HepG2 (cell line): ENCODE data around the gene LINS1. TPM values are rescaled to one million over a fixed set of nuclear protein-coding genes. Genes with fewer than 3 reads are reported as not detected.

ENCODE experiments used
- ATAC-seq: fragments of 200-7000 bp; cut with Tn5 transposase; 3 replicates; pipeline ENCODE4 v1.9.1; 2020; ENCODE audit warnings: mild to moderate bottlenecking, moderate library complexity
- BruUV-seq: library from RNA; stranded (reverse); fragments of 400-500 nt; replicated peaks from 2 replicates; lab custom pipeline; 2021; lab: Mats Ljungman, UMichigan
- CTCF ChIA-PET: fragments of 300-600 bp; formaldehyde crosslinking; extraction: SDS; loops from one replicate; lab custom pipeline; 2021; ENCODE audit warnings: low total read pairs, inconsistent platforms, low intra/inter-chr PET ratio; lab: Yijun Ruan, JAX
- POLR2A ChIA-PET: fragments of 350-600 bp; sonication (Branson Sonifier 250); formaldehyde crosslinking; loops from one replicate; lab custom pipeline; 2020; ENCODE audit warnings: antibody characterized with exemption, inconsistent platforms; lab: Yijun Ruan, JAX
- DNase-seq: peaks from one replicate; pipeline ENCODE4 v3.0.0-alpha.2; 2015; ENCODE audit warnings: low spot score
- FAIRE-seq: peaks from 3 replicates; lab custom pipeline; 2011; peaks lifted over from hg19 to GRCh38; lab: Jason Lieb, UNC
- H2AFZ ChIP-seq: one replicate; pipeline ENCODE4 v1.6.1; 2011; ENCODE audit warnings: low read length, inconsistent platforms
- H3K27ac ChIP-seq: fragments of 300-600 bp; 3 replicates; pipeline ENCODE4 v1.8.0; 2011; ENCODE audit warnings: mixed run types, mild to moderate bottlenecking, mixed read lengths, low read length, inconsistent platforms; ENCODE audit not compliant: insufficient read depth; ENCODE audit errors: extremely low read length
- H3K27me3 ChIP-seq, 2 experiments: fragments of 200-600 bp in 1 of 2; 2 replicates in 1 of 2; 3 replicates in 1 of 2; pipeline versions ENCODE4 v1.6.0 to v1.8.0; 2011; ENCODE audit warnings: low read length in 2 of 2, mild to moderate bottlenecking in 2 of 2, moderate library complexity in 2 of 2, inconsistent platforms in 1 of 2; ENCODE audit not compliant: insufficient read depth in 2 of 2, control insufficient read depth in 1 of 2
- H3K36me3 ChIP-seq, 2 experiments: fragments of 200-600 bp in 1 of 2; replicated peaks in 1 of 2; 2 replicates in 1 of 2; 3 replicates in 1 of 2; pipeline versions ENCODE4 v1.5.1 to v1.8.0; 2011; ENCODE audit warnings: low read length in 2 of 2, inconsistent platforms in 1 of 2; ENCODE audit not compliant: insufficient read depth in 2 of 2, control insufficient read depth in 1 of 2
- H3K4me1 ChIP-seq: 2 replicates; pipeline ENCODE4 v1.5.1; 2012; ENCODE audit warnings: low read length, inconsistent platforms; ENCODE audit not compliant: insufficient read depth
- H3K4me2 ChIP-seq: 2 replicates; pipeline ENCODE4 v1.6.0; 2011; ENCODE audit warnings: low read depth, low read length, inconsistent platforms
- H3K4me3 ChIP-seq, 3 experiments: fragments of 200-600 bp in 1 of 3; sonication (generic), shearing (Covaris generic) in 1 of 3; replicated peaks in 1 of 3; 2 replicates each; pipeline ENCODE4 v1.5.1; 2011 to 2016; ENCODE audit warnings: low read length in 3 of 3, inconsistent platforms in 2 of 3, low read depth in 2 of 3, mild to moderate bottlenecking in 2 of 3, control low read depth in 1 of 3, mixed read lengths in 1 of 3; ENCODE audit not compliant: insufficient read depth in 1 of 3
- H3K79me2 ChIP-seq: one replicate; pipeline ENCODE4 v1.6.1; 2011; ENCODE audit warnings: low read length, inconsistent platforms; ENCODE audit not compliant: insufficient read depth
- H3K9ac ChIP-seq: 2 replicates; pipeline ENCODE4 v1.6.0; 2011; ENCODE audit warnings: mild to moderate bottlenecking, low read depth, low read length, inconsistent platforms; ENCODE audit not compliant: insufficient read depth
- H3K9me3 ChIP-seq: 2 replicates; pipeline ENCODE4 v1.5.1; 2012; ENCODE audit warnings: mild to moderate bottlenecking, low read length
- H4K20me1 ChIP-seq: 2 replicates; pipeline ENCODE4 v1.6.0; 2011; ENCODE audit warnings: inconsistent platforms, mild to moderate bottlenecking, low read length, moderate library complexity; ENCODE audit not compliant: insufficient read depth
- EHMT2 ChIP-seq: fragments of 200-600 bp; sonication (generic); IDR thresholded peaks from 2 replicates; pipeline ENCODE4 v1.7.0; 2017; ENCODE audit warnings: antibody characterized with exemption, low read depth, low read length, borderline replicate concordance
- FOXC1 ChIP-seq: sonication (generic); formaldehyde crosslinking; IDR thresholded peaks from 2 replicates; pipeline ENCODE4 v1.8.0; 2022; ENCODE audit warnings: mild to moderate bottlenecking, missing genetic modification reagents, borderline replicate concordance
- HOXA5 ChIP-seq: sonication (generic); formaldehyde crosslinking; IDR thresholded peaks from 2 replicates; pipeline ENCODE4 v1.4.0; 2020; ENCODE audit warnings: missing genetic modification reagents
- HOXA7 ChIP-seq: sonication (generic); formaldehyde crosslinking; IDR thresholded peaks from 2 replicates; pipeline ENCODE4 v1.8.1; 2022; ENCODE audit warnings: mild to moderate bottlenecking, missing genetic modification reagents, moderate library complexity
- JDP2 ChIP-seq: sonication (generic); formaldehyde crosslinking; IDR thresholded peaks from 2 replicates; pipeline ENCODE4 v1.8.1; 2022; ENCODE audit warnings: missing genetic modification reagents, borderline replicate concordance
- KDM1A ChIP-seq: IDR thresholded peaks from 2 replicates; pipeline ENCODE4 v1.6.1; 2016; ENCODE audit warnings: missing compliant biosample characterization
- MAFK ChIP-seq, 2 experiments: IDR thresholded peaks in 1 of 2; conservative IDR thresholded peaks in 1 of 2; 2 replicates each; pipeline ENCODE4 v1.6.1; 2011; ENCODE audit warnings: improper control_type of control experiment in 2 of 2, low read length in 2 of 2
- NR2C2 ChIP-seq: sonication (generic); formaldehyde crosslinking; IDR thresholded peaks from 2 replicates; pipeline ENCODE4 v1.4.0; 2020; ENCODE audit warnings: missing genetic modification reagents, mild to moderate bottlenecking, moderate library complexity, borderline replicate concordance
- PHB2 ChIP-seq: fragments of 450-650 bp; IDR thresholded peaks from 2 replicates; pipeline ENCODE4 v1.6.1; 2018; ENCODE audit not compliant: partially characterized antibody
- PHF20 ChIP-seq: sonication (generic); formaldehyde crosslinking; IDR thresholded peaks from 2 replicates; pipeline ENCODE4 v1.5.0; 2020; ENCODE audit warnings: mild to moderate bottlenecking, missing genetic modification reagents
- SIX4 ChIP-seq: sonication (generic); formaldehyde crosslinking; IDR thresholded peaks from 2 replicates; pipeline ENCODE4 v1.4.0; 2020; ENCODE audit warnings: missing genetic modification reagents
- TBX2 ChIP-seq: sonication (generic); formaldehyde crosslinking; IDR thresholded peaks from 2 replicates; pipeline ENCODE4 v1.5.0; 2020; ENCODE audit warnings: missing genetic modification reagents, mild to moderate bottlenecking, borderline replicate concordance
- ZC3H13 ChIP-seq: sonication (generic); formaldehyde crosslinking; IDR thresholded peaks from 2 replicates; pipeline ENCODE4 v1.8.1; 2023; ENCODE audit warnings: mild to moderate bottlenecking, missing genetic modification reagents, moderate library complexity
- ZKSCAN8 ChIP-seq: IDR thresholded peaks from 2 replicates; pipeline ENCODE4 v1.6.1; 2016; ENCODE audit warnings: borderline replicate concordance, missing genetic modification reagents, missing compliant biosample characterization
- ZNF292 ChIP-seq: sonication (generic); formaldehyde crosslinking; IDR thresholded peaks from 2 replicates; pipeline ENCODE4 v1.8.1; 2022; ENCODE audit warnings: mild to moderate bottlenecking, low read depth, missing genetic modification reagents, borderline replicate concordance
- ZNF33A ChIP-seq: sonication (generic); formaldehyde crosslinking; IDR thresholded peaks from 2 replicates; pipeline ENCODE4 v1.5.1; 2020; ENCODE audit warnings: missing genetic modification reagents, mild to moderate bottlenecking, moderate library complexity, borderline replicate concordance
- ZSCAN12 ChIP-seq: sonication (generic); formaldehyde crosslinking; IDR thresholded peaks from 2 replicates; pipeline ENCODE4 v1.9.0; 2021; ENCODE audit warnings: mild to moderate bottlenecking, missing genetic modification reagents
- WGBS: methylation state at CpG from one replicate; pipeline ENCODE4 v1.1.6; 2017; ENCODE audit warnings: low lambda C conversion rate; 5-methylcytosine and 5-hydroxymethylcytosine counted together
- in situ Hi-C: cut with HindIII; loops from 2 replicates; pipeline ENCODE4 v1.10.0; 2017; ENCODE audit warnings: low pct_unique_long_range_greater_than_20kb; ENCODE audit not compliant: extremely low pct_ligation_motif_present
- intact Hi-C: fragments of 100-400 bp; cut with micrococcal nuclease; formaldehyde crosslinking; loops from one replicate; pipeline ENCODE4 v1.10.0; 2022; ENCODE audit not compliant: unreplicated experiment
- polyA plus RNA-seq, 8 experiments: library from polyadenylated mRNA; depleted of rRNA in 3 of 8; stranded (reverse) in 7 of 8; unstranded in 1 of 8; fragments of >200 nt; fragmentation: Illumina TruSeq in 4 of 8; extraction: Trizol in 4 of 8; gene quantifications; 2 replicates each; pipeline versions ENCODE4 v1.2.1 to v1.2.3, GENCODE V29; 2011 to 2016; ENCODE audit warnings: low read depth in 4 of 8, missing spikeins in 1 of 8, mixed read lengths in 1 of 8; ENCODE audit not compliant: insufficient read depth in 1 of 8
- total RNA-seq, 5 experiments: library from RNA; depleted of rRNA; stranded (reverse); fragments of >200 nt; fragmentation: Illumina TruSeq; extraction: Trizol; gene quantifications; 2 replicates each; pipeline ENCODE4 v1.2.3, GENCODE V29; 2016; ENCODE audit warnings: low read depth in 1 of 5
- TF ChIP-seq, protein P1 (sequence below): sonication (generic); formaldehyde crosslinking; IDR thresholded peaks from 2 replicates; pipeline ENCODE4 v1.4.0; 2020; ENCODE audit warnings: mild to moderate bottlenecking, missing genetic modification reagents
- TF ChIP-seq, protein P2 (sequence below): sonication (generic); formaldehyde crosslinking; IDR thresholded peaks from 2 replicates; pipeline ENCODE4 v1.5.0; 2020; ENCODE audit warnings: mild to moderate bottlenecking, missing genetic modification reagents

The LINS1 gene
- total and polyA plus RNA-seq, 2 of the 13 experiments (the other 11 are each of a cell fraction or from before 2014, with no cell fraction given): 9.8 to 10.4 TPM

DNA sequence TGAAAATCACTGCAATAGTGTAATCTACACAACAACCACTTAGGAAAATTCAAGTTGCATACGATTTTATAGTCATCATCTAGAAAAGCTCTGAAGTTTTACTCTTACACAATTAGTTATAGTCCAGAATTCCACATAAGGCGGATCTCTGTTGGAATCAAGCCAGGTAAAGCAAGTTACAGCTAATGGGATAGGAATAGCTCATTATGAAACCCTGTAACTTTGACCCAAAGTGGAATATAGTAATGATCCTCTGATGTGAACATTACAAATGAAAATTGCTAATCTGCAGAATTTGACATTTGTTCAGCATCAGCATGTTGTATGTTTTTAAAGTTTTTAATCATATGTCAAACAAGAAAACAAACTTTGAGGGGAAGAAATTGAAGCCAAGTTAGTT, 77.7 kb downstream of the LINS1 start:
- H3K9ac ChIP-seq: no peak overlapping the region
- no peak overlapping the region for H2AFZ ChIP-seq
- H3K4me2 ChIP-seq: no peak overlapping the region
- TF ChIP-seq PHF20 (no peak), ZNF292 (no peak), KDM1A (CRISPR knock-in tag) (no peak), ZC3H13 (CRISPR knock-in tag) (no peak), EHMT2 (no peak)
- ChIA-PET POLR2A (no interaction called here), CTCF (no interaction called here)
- intact Hi-C loops: no loop called here
- H3K4me3 ChIP-seq: no peak overlapping the region
- ATAC-seq: no peak
- WGBS: 3% methylated on average over 2 of the region's 2 CpGs
- no peak for DNase-seq
- H3K27me3 ChIP-seq: peaks cover 0 to 14% of the 10 kb centered on the region in 2 experiments; a peak in 1 of 5 replicates
- no peak overlapping the region for H3K27ac ChIP-seq
- no peak for FAIRE-seq
- no peaks in the 10 kb centered on the region for H4K20me1 ChIP-seq
- in situ Hi-C loops: no loop called here
- H3K79me2 ChIP-seq: no peaks in the 10 kb centered on the region
- BruUV-seq: no TSS peak
- H3K9me3 ChIP-seq: no peaks in the 10 kb centered on the region
- no peaks in the 10 kb centered on the region for H3K36me3 ChIP-seq
- H3K4me1 ChIP-seq: no peaks in the 10 kb centered on the region

DNA sequence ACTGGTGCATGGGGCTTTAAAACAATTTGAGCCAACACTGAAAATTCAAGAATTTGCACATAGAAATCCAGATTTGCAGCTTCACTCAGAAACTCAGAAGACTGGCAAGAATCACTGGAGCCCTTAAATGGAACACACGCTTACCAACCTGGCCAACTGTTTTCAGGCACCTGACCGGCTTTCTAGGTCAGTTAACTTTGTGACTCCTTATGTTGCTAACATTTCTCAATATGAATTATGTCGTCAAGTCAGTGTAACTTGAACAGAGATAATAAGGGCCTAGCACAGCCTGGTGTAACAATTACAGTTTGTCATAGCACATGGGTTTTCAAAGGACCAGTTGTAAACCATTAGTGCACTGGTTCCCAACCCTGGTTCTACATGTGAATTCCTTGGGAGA, 80.1 kb downstream of the LINS1 start:
- H2AFZ ChIP-seq: no peak overlapping the region
- no TSS peak for BruUV-seq
- 0 out of 5 replicates have a peak, but pooled peaks cover 0 to 4% of the 10 kb centered on the region in 2 experiments for H3K27me3 ChIP-seq
- no peak overlapping the region for H3K9ac ChIP-seq
- no peaks in the 10 kb centered on the region for H3K9me3 ChIP-seq
- no peaks in the 10 kb centered on the region for H4K20me1 ChIP-seq
- no peak for ATAC-seq
- no peak overlapping the region for H3K4me3 ChIP-seq
- intact Hi-C loops (no loop called here), in situ Hi-C loops (no loop called here)
- no peak overlapping the region for H3K27ac ChIP-seq
- ChIA-PET POLR2A (no interaction called here), CTCF (no interaction called here)
- no peaks in the 10 kb centered on the region for H3K36me3 ChIP-seq
- no peak for DNase-seq
- no peak overlapping the region for H3K4me2 ChIP-seq
- 40% methylated on average over 3 of the region's 3 CpGs for whole genome bisulfite sequencing
- no peaks in the 10 kb centered on the region for H3K4me1 ChIP-seq
- no peaks in the 10 kb centered on the region for H3K79me2 ChIP-seq
- no peak for FAIRE-seq
- no peak for TF ChIP-seq ZKSCAN8 (CRISPR knock-in tag)
- no peak for TF ChIP-seq FOXC1 (CRISPR knock-in tag)
- no peak for TF ChIP-seq HOXA7 (CRISPR knock-in tag)
- TF ChIP-seq MAFK (conservative IDR thresholded peaks at IDR 0.05 in 1 of 2, IDR thresholded peaks at IDR 0.05 in 1 of 2; ENCODE audit: low read length in 2 of 2): no peak
- TF ChIP-seq, protein P1, sequence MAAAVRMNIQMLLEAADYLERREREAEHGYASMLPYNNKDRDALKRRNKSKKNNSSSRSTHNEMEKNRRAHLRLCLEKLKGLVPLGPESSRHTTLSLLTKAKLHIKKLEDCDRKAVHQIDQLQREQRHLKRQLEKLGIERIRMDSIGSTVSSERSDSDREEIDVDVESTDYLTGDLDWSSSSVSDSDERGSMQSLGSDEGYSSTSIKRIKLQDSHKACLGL: no peak
- TF ChIP-seq ZSCAN12 (CRISPR knock-in tag): no peak
- TF ChIP-seq ZNF33A: no peak
- TF ChIP-seq TBX2: no peak
- no peak for TF ChIP-seq HOXA5
- TF ChIP-seq NR2C2: no peak
- no peak for TF ChIP-seq JDP2 (CRISPR knock-in tag)
- TF ChIP-seq SIX4 (CRISPR knock-in tag): no peak
- no peak for TF ChIP-seq PHB2
- TF ChIP-seq, protein P2, sequence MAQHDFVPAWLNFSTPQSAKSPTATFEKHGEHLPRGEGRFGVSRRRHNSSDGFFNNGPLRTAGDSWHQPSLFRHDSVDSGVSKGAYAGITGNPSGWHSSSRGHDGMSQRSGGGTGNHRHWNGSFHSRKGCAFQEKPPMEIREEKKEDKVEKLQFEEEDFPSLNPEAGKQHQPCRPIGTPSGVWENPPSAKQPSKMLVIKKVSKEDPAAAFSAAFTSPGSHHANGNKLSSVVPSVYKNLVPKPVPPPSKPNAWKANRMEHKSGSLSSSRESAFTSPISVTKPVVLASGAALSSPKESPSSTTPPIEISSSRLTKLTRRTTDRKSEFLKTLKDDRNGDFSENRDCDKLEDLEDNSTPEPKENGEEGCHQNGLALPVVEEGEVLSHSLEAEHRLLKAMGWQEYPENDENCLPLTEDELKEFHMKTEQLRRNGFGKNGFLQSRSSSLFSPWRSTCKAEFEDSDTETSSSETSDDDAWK: no peak
